ENCODE data around the gene SPRYD7. TPM values are rescaled to one million over a fixed set of nuclear protein-coding genes. Genes with fewer than 3 reads are reported as not detected.

SPRYD7 gene
- total RNA-seq, 1 donor from 2014 or later = 13.4 TPM

DNA sequence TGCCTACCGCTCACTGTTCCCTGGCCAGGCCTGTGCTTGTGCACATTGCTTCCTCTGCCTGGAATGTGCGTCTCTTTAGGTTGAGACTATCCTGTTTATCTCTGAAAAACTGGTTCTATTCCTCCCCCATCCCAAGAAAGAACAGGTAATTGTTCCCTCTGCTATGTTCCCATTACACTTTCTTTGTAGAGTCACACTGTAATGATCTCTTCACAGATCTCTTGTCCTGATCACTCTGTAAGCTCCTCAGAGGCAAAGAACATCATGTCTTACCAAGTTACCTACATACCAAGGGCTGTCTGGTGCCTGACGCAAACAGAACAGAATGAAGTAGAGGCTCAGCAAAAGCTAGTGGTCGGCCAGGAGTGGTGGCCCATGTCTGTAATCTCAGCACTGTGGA is 40.3 kb downstream of the SPRYD7 start:
- no peaks in the 10 kb centered on the region for H3K36me3 ChIP-seq
- H3K4me1 ChIP-seq = no peaks in the 10 kb centered on the region
- H3K4me3 ChIP-seq = no peak overlapping the region
- H3K9me3 ChIP-seq (replicated peaks) = no peaks in the 10 kb centered on the region
- no peak overlapping the region for H3K27ac ChIP-seq (replicated peaks)
- no peak for DNase-seq
- TF ChIP-seq, protein P1, sequence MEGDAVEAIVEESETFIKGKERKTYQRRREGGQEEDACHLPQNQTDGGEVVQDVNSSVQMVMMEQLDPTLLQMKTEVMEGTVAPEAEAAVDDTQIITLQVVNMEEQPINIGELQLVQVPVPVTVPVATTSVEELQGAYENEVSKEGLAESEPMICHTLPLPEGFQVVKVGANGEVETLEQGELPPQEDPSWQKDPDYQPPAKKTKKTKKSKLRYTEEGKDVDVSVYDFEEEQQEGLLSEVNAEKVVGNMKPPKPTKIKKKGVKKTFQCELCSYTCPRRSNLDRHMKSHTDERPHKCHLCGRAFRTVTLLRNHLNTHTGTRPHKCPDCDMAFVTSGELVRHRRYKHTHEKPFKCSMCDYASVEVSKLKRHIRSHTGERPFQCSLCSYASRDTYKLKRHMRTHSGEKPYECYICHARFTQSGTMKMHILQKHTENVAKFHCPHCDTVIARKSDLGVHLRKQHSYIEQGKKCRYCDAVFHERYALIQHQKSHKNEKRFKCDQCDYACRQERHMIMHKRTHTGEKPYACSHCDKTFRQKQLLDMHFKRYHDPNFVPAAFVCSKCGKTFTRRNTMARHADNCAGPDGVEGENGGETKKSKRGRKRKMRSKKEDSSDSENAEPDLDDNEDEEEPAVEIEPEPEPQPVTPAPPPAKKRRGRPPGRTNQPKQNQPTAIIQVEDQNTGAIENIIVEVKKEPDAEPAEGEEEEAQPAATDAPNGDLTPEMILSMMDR (IDR thresholded peaks at IDR 0.05; ENCODE audit: borderline replicate concordance) = no peak
- no peaks in the 10 kb centered on the region for H3K27me3 ChIP-seq (ENCODE audit: low read depth)
- intact Hi-C loops (cut with micrococcal nuclease) = no loop called here

DNA sequence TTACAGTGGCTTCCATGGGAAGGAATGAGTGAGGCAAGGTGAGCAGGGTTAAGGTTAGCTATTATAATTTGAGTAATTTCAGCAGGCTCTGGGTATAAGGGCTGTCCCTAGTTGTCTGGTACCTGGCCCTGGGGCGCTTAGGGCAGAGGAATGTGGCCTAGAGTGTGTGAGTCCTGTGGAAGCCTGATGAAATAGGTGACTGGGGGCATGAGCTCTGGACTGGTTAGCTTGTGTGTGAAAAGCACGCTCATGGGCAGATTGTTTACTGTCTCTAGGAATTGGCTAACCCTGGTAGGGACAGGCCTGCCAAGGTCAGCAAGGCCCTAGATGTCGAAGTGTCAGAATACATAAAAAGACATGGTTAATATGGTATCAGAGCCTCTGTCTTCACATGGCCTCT is 42.5 kb downstream of the SPRYD7 start:
- DNase-seq = no peak
- Histone ChIP-seq H3K27me3 (ENCODE audit: low read depth) (no peaks in the 10 kb centered on the region), H3K4me1 (no peaks in the 10 kb centered on the region), H3K4me3 (no peak overlapping the region), H3K9me3 (replicated peaks) (no peaks in the 10 kb centered on the region), H3K27ac (replicated peaks) (no peak overlapping the region), H3K36me3 (no peaks in the 10 kb centered on the region)
- intact Hi-C loops (cut with micrococcal nuclease) = no loop called here
- TF ChIP-seq, protein P1 (IDR thresholded peaks at IDR 0.05; ENCODE audit: borderline replicate concordance) = no peak

DNA sequence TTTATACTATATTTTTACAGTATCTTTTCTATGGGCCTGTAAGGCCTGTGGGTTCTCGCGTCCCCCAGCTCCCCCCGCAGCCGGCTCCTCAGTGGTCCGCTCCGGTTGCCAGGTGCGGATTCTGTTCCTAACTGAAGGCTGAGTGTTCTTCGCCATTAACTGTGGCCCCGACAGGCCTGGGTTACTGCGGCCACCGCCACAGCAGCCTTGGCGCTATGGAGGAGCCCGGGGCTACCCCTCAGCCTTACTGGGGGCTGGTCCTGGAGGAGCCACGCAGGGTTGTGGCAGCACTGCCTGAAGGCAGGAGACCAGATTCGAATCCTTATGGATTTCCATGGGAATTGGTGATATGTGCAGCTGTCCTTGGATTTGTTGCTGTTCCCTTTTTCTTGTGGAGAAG is 45.8 kb downstream of the SPRYD7 start:
- Histone ChIP-seq H3K27ac (replicated peaks) (no peak overlapping the region), H3K4me3 (no peak overlapping the region), H3K36me3 (no peaks in the 10 kb centered on the region), H3K27me3 (ENCODE audit: low read depth) (no peaks in the 10 kb centered on the region), H3K9me3 (replicated peaks) (no peaks in the 10 kb centered on the region), H3K4me1 (no peaks in the 10 kb centered on the region)
- intact Hi-C loops (cut with micrococcal nuclease) = no loop called here
- DNase-seq = no peak
- TF ChIP-seq, protein P1 (IDR thresholded peaks at IDR 0.05; ENCODE audit: borderline replicate concordance) = no peak

DNA sequence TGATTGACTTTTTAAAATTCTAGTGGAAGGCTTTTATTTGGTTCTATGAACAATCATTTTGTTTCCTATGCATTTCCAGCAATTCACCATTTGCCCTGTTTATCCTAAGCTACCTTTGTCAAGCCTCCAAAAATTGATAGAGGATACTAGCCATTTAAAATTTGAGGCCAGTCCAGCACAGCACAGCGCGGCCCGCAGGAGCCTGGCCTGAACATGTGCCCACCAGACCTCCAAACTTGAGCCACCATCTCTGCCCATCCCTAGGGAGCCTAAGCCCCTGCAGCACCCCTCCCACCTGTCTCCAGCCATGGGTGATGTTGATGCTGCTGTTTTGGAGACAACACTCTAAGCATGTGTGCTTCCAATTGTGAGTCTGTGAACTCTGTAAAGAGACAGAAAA is 57.5 kb downstream of the SPRYD7 start:
- Histone ChIP-seq H3K27ac (replicated peaks) (no peak overlapping the region), H3K27me3 (ENCODE audit: low read depth) (peaks cover 9% of the 10 kb centered on the region), H3K4me3 (no peak overlapping the region), H3K9me3 (replicated peaks) (peaks cover 38% of the 10 kb centered on the region), H3K4me1 (no peaks in the 10 kb centered on the region), H3K36me3 (no peaks in the 10 kb centered on the region)
- TF ChIP-seq, protein P1 (IDR thresholded peaks at IDR 0.05; ENCODE audit: borderline replicate concordance) = no peak
- no peak for DNase-seq
- intact Hi-C loops (cut with micrococcal nuclease) = no loop called here

DNA sequence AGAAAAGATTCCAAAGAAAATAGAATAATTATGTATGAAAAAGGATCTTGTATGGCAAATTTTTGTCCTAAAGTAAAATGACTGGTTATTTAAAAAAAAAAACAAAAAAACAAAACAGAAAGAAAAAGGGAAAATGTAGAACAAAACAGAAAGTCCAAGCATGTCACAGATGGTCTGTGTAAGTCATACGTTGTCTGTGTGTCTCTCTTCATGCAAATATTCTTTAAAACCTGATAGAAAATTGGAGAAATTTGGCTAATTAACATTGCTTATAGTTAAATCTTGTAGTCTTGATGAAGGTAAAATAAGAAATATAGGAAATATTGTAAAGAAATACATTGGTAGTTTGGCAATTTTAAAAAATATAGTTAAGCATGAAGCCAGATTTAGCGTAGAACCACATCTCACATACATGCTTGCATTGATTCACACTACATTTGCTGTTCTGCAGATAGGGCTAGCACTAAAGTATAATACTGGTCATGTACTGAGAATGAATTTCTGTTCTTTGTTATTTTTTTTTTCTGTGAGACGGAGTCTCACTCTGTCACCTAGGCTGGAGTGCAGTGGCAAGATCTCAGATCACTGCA is 58.4 kb downstream of the SPRYD7 start:
- Histone ChIP-seq H3K4me1 (no peaks in the 10 kb centered on the region), H3K27me3 (ENCODE audit: low read depth) (peaks cover 9% of the 10 kb centered on the region), H3K9me3 (replicated peaks) (peaks cover 38% of the 10 kb centered on the region), H3K36me3 (no peaks in the 10 kb centered on the region), H3K27ac (replicated peaks) (no peak overlapping the region), H3K4me3 (no peak overlapping the region)
- DNase-seq = no peak
- TF ChIP-seq, protein P1 (IDR thresholded peaks at IDR 0.05; ENCODE audit: borderline replicate concordance) = no peak
- intact Hi-C loops (cut with micrococcal nuclease) = no loop called here

Data from left ventricle myocardium inferior (tissue), 1 donor.